ENCODE measurements around the gene MRPL37.

- TF ChIP-seq CTCF (IDR thresholded peaks at IDR 0.05) (no peak), POLR2A (IDR thresholded peaks at IDR 0.05) (no peak)
Measured at GRCh38 chr1:54263601-54264226, 63.7 kb downstream of the MRPL37 start.
